GM19239 (cell line): ENCODE results near the gene ALDOB.
"Not testable (repeated sequence)": the region's sequence is repeated elsewhere in the genome, so short reads cannot be mapped to it uniquely, and the experiment has no call there.

Source experiments
- DNase-seq: peaks from one replicate; pipeline ENCODE4 v3.0.0; 2011; ENCODE audit warnings: low spot score; ENCODE audit not compliant: insufficient read length
- FAIRE-seq: peaks from 2 replicates; lab custom pipeline; 2011; peaks lifted over from hg19 to GRCh38; lab: Jason Lieb, UNC

Gene ALDOB

DNA sequence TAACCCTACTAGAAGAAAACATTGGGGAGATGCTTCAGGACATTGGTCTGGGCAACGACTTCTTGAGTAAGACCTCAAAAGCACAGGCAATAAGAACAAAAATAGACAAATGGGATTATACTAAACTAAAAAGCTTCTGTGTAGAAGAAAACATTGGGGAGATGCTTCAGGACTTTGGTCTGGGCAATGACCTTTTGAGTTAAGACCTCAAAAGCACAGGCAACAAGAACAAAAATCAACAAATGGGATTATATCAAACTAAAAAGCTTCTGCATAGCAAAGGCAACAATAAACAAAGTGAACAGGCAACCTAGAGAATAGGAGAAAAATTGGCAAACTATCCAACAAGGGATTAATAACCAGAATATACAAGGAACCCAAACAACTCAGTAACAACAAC is 40.9 kb downstream of the ALDOB start:
- DNase-seq = no peak
- no peak for FAIRE-seq

DNA sequence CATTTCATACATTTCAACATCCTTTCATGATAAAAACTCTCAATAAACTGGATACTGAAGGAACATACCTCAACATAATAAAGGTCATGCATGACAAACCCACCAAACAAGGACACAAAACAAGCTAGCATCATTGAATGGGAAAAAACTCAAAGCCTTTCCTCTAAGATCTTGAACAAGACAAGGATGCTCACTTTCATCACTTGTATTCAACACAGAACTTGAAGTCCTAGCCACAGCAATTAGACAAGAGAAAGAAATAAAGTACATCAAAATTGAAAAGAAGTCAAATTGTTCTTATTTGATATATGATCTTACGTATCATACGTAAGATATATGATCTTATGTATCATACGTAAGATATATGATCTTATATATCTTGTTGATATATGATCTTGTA is 42.4 kb downstream of the ALDOB start:
- no peak for DNase-seq
- FAIRE-seq = no peak

DNA sequence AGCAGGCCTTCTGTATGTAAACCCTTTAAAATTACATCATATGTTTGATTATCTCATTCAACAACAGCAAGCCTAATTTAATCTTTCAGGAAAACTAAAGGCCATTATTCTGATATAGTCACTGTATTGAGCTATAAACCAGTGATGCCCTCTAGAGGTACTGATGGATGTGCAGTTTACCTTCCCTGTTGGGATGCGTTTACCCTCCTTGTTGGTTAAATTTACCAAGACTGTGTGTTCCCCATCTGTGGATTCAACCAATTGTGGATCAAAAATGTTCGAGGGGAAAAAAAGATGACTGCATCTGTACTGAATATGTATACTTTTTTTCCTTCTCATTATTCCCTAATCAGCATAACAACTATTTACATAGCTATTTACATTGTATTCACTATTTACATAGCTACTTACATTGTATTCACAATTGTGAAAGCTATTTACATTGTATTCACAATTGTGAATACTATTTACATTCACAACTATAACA is 47.0 kb downstream of the ALDOB start:
- DNase-seq = no peak
- FAIRE-seq = no peak

DNA sequence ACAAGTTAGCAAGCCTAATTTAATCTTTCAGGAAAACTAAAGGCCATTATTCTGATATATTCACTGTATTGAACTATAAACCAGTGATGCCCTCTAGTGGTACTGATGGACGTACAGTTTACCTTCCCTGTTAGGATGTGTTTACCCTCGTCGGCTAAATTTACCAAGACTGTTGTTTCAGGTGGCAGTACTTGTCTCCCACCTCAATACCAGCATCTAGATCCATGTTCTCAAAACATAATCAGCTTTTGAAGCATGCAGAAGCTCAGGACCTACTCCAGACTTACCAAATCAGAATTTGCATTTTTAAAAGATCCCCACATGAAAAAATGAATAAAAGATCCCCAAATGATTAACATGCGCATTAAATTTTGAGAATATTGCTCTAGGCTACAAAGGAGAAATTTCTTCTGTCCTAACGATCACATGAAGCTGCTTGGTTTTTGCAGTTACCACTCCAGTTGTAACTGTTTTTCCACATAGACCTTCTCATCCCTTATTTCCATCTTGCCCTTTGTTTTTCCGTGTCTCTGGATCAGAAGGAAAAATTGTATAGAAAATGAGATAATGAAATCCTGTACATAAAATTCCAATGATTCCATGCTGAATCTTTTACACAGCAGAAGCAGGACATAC is 47.6 kb downstream of the ALDOB start:
- FAIRE-seq (peak; percentile 60), DNase-seq (no peak)

GRCh38 chr9:101384873-101385536 is 50.6 kb downstream of the ALDOB start, which contains the start of gene BAAT:
BAAT (minus strand) TSS chr9:101385006; CDS start chr9:101371404, 13,602 bp downstream.
- DNase-seq, FAIRE-seq: not testable (repeated sequence)

DNA sequence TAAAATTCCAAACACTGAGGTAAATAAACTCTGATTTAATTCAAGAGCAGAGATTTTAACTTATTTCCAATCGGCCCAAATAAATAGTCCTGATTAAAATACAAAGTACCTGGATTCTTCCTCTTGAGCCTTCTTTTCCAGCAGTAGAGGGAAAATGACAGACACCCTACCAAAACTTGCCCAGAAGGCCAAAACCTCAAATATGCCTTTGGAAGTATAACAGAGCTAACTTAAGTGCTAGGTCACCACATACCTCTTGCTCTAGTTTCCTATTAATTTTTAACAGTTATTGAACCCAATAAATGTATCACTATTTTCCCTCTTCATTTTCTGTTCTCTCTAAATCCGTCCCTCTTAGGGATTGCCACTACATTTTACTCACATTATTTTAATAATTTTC is 52.2 kb downstream of the ALDOB start:
- FAIRE-seq = no peak
- DNase-seq = no peak

- FAIRE-seq = no peak
Observed at GRCh38 chr9:101381833-101382342, 53.7 kb downstream of the ALDOB start.

DNA sequence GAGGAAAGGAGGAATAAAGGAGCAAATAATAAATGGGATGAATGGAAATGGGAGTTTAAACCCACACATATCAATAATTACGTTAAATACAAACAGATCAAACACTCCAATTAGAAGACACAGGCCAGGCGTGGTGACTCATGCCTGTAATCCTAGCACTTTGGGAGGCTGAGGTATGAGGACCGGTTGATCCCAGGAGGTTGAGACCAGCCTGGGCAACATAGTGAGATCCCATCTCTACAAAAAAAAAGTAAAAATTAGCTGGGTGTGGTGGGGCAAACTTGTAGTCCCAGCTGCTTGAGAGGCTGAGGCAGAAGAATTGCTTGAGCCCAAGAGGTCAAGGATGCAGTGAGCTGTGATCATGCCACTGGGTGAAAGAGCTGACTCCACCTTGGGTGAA is 54.5 kb downstream of the ALDOB start:
- no peak for FAIRE-seq

More at GRCh38 chr9:101381833-101382342, 53.7 kb downstream of the ALDOB start:
- DNase-seq = no peak

DNA sequence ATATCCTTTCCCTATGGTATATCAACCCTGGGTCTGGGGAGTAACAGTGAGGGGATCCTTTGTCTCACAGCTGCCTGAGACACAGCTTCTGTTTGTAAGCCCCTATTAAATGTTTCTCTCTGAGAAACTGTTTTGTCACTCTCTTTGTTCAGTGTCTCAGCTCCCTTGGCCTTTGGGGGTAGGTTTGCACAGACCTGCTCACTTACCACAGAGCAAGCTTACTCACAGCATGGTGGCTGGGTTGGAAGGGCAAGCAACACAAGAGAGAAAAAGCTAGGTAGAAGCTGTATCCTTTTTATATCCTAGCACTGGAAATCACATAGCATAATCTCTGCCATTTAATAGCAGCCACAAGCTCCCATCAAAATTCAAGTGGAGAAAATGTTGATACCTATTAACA is 55.3 kb downstream of the ALDOB start:
- no peak for FAIRE-seq
- no peak for DNase-seq

More for the DNA sequence above, 54.5 kb downstream of the ALDOB start:
- DNase-seq = no peak

DNA sequence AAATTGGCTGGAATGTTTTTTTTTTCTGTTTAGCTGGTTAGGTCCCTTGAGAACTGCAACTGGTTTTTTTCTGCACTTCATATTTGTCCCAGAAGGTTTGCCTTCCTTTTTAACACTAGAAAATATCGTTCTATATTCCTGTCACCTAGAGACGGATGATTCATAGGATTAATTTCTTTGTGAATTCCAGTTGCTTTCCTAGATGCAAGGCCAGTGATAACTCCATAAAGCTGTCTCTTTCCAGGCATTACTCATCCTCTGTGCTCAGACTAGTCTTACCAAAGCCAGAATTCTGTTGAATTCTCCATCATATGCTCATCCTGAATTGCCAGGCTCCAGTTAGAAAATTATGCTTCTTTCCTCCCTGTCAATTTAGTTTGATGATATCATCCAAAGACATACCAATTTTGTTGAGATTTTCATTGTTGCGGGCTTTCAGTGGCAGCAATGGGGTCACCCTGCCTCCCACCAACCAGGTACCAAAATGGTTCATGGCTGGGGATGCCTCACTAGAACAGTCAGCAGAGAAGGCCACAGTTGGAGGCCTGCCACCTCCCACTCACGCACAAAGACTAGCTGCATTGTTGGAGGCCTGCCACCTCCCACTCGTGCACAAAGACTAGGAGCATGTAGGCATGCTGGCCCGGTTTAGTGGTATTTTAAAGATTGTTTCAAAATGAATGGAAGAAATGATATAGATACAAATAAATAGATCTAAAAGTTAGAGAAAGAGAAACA is 59.3 kb downstream of the ALDOB start:
- FAIRE-seq = no peak
- DNase-seq = no peak

GRCh38 chr9:101375546-101375945 is 60.0 kb downstream of the ALDOB start:
- FAIRE-seq (no peak), DNase-seq (no peak)

DNA sequence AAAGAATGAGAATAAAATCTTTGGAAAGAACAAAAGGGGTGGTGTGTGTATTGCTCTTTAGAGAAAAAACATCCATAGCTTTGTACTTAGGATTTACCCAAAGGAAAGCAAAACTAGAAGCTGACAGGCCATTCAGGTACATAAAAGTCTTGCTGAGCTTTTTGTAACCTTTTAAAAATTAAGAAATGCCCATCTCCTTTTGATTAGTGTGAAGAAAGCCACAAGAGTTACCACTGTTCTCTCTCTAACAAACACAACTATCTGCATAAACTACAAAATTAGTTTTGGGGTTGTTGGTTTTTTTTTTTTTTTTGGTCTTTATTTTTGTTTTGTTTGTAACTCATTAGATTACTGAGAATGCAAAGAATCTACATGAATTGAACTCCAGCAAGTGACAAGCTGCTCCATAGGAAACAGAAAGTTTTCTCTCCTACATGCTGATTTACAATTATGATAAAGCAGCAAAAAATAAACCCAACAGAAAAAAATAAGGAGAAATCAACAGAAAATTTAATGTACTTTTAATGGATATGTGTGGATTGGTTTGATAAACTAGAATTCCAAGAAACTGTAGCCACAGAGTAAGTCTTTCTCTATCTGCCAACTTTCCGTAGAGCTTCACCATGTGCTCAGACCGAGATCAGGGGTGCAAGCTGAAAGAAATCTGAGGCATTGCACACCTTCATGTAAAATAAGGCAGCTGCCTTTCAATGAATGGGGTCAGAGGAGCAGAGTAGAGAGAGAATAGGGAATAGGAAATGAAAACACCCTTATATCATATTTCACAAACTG is 63.1 kb downstream of the ALDOB start:
- no peak for DNase-seq
- no peak for FAIRE-seq

DNA sequence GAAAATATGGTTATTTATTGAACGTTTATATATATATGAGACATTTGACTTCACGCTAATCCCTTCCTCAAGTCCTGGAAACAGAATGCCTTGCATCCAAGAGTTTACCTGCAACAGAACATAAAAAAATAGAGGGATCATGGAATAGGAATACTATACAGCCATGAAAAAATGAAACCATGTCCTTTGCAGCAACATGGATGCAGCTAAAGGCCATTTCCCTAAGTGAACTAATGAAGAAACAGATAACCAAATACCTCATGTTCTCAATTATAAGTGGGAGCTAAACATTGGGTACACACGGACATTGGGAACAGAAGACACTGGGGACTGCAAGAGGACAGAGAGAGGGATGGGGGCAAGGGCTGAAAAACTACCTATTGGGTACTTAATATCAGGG is 63.8 kb downstream of the ALDOB start:
- no peak for DNase-seq
- no peak for FAIRE-seq
